Upper lobe of left lung (tissue), 6 donors: ENCODE results near the gene LMO7. TPM values are rescaled to one million over a fixed set of nuclear protein-coding genes. Genes with fewer than 3 reads are reported as not detected.
"Not testable (repeated sequence)": the region's sequence is repeated elsewhere in the genome, so short reads cannot be mapped to it uniquely, and the experiment has no call there.

Source experiments
- ATAC-seq, 2 donors: fragments of 200-7000 bp; cut with Tn5 transposase; one replicate each; pipeline ENCODE4 v1.9.1; 2022; ENCODE audit warnings: mild to moderate bottlenecking in 2 of 2, moderate library complexity in 2 of 2; ENCODE audit not compliant: low FRiP score in 2 of 2
- DNase-seq, 2 donors: peaks; one replicate each; pipeline ENCODE4 v3.0.0-alpha.2; 2019 to 2020
- H3K27ac ChIP-seq, 4 donors: fragments of 200-600 bp; sonication (generic); one replicate each; pipeline ENCODE4 v1.5.1; 2016 to 2019
- H3K27me3 ChIP-seq, 4 donors: fragments of 200-600 bp; sonication (generic); one replicate each; pipeline ENCODE4 v1.5.1; 2017 to 2019
- H3K36me3 ChIP-seq, 4 donors: fragments of 200-600 bp; sonication (generic); one replicate each; pipeline ENCODE4 v1.5.1; 2016 to 2019
- H3K4me1 ChIP-seq, 4 donors: fragments of 200-600 bp; sonication (generic); one replicate each; pipeline ENCODE4 v1.5.1; 2018 to 2019
- H3K4me3 ChIP-seq, 4 donors: fragments of 200-600 bp; sonication (generic); one replicate each; pipeline ENCODE4 v1.5.1; 2017 to 2019; ENCODE audit warnings: mild to moderate bottlenecking in 2 of 4, moderate library complexity in 1 of 4
- H3K9me3 ChIP-seq, 4 donors: fragments of 200-600 bp; sonication (generic); one replicate each; pipeline ENCODE4 v1.5.1; 2018 to 2019
- CTCF ChIP-seq, 6 experiments: fragments of 450-650 bp in 4 of 6; fragments of 200-600 bp in 2 of 6; sonication (generic) in 2 of 6; IDR thresholded peaks; one replicate each; pipeline ENCODE4 v1.5.1; 2016 to 2019; ENCODE audit warnings: antibody characterized with exemption in 6 of 6
- EP300 ChIP-seq, 4 donors: sonication (generic); formaldehyde crosslinking; IDR thresholded peaks; one replicate each; pipeline ENCODE4 v1.5.1; 2017; ENCODE audit warnings: antibody characterized with exemption in 4 of 4, control low read depth in 2 of 4
- POLR2A ChIP-seq, 4 donors: fragments of 450-650 bp; IDR thresholded peaks; one replicate each; pipeline ENCODE4 v1.5.1; 2016 to 2017; ENCODE audit warnings: antibody characterized with exemption in 4 of 4, mild to moderate bottlenecking in 2 of 4
- POLR2AphosphoS5 ChIP-seq, 2 donors: sonication (generic); formaldehyde crosslinking; IDR thresholded peaks; one replicate each; pipeline ENCODE4 v1.5.1; 2017; ENCODE audit warnings: antibody characterized with exemption in 2 of 2
- WGBS, 2 donors: methylation state at CpG; one replicate each; pipeline ENCODE4 v1.1.5; 2017 to 2018; 5-methylcytosine and 5-hydroxymethylcytosine counted together
- total RNA-seq, 6 donors: library from RNA; depleted of rRNA in 4 of 6; stranded (reverse); fragments of >200 nt in 4 of 6; gene quantifications; one replicate each; pipeline versions ENCODE4 v1.1.0 to v1.2.1, GENCODE V29; 2016 to 2021
- donor health status: DM: no; HTN: no; CAD: no; lungs with moderate emphysema.
- donor health status: DM: no; HTN: yes; CAD: no; lungs with severe emphysema.

LMO7 gene
- total RNA-seq, 6 donors from 2014 or later: 327 to 1,155 (median 811) TPM

GRCh38 chr13:75691183-75691582, 55.1 kb downstream of the LMO7 start:
- Histone ChIP-seq H3K27ac (peak overlapping the region in 1 of 4 donors; percentile 43), H3K27me3 (no peaks in the 10 kb centered on the region), H3K4me1 (peaks cover 6 to 14% (median 10%) of the 10 kb centered on the region in 4 donors), H3K4me3 (no peak overlapping the region), H3K9me3 (no peaks in the 10 kb centered on the region), H3K36me3 (no peaks in the 10 kb centered on the region)
- ATAC-seq (no peak), DNase-seq (no peak)
- TF ChIP-seq EP300 (IDR thresholded peaks at IDR 0.05) (no peak), POLR2AphosphoS5 (IDR thresholded peaks at IDR 0.05) (peak in 1 of 2 donors; percentile 20), POLR2A (IDR thresholded peaks at IDR 0.05) (no peak), CTCF (IDR thresholded peaks at IDR 0.05) (no peak)
- WGBS, 2 donors: 33 to 57% methylated on average over 1 of the region's 1 CpG

GRCh38 chr13:75693227-75693626, 57.1 kb downstream of the LMO7 start:
- DNase-seq (no peak), ATAC-seq (no peak)
- H3K4me3 ChIP-seq: no peak overlapping the region
- no peaks in the 10 kb centered on the region for H3K36me3 ChIP-seq
- H3K27me3 ChIP-seq: no peaks in the 10 kb centered on the region
- H3K9me3 ChIP-seq: no peaks in the 10 kb centered on the region
- peak overlapping the region in 1 of 4 donors; percentile 4 for H3K27ac ChIP-seq
- H3K4me1 ChIP-seq: peaks cover 6 to 19% (median 11%) of the 10 kb centered on the region in 4 donors
- WGBS, 2 donors: 87 to 98% methylated on average over 2 of the region's 2 CpGs
- TF ChIP-seq POLR2A (IDR thresholded peaks at IDR 0.05) (no peak), POLR2AphosphoS5 (IDR thresholded peaks at IDR 0.05) (no peak), CTCF (IDR thresholded peaks at IDR 0.05) (no peak), EP300 (IDR thresholded peaks at IDR 0.05) (no peak)

GRCh38 chr13:75694722-75695121, 58.6 kb downstream of the LMO7 start:
- no peaks in the 10 kb centered on the region for H3K27me3 ChIP-seq
- no peak overlapping the region for H3K4me3 ChIP-seq
- H3K27ac ChIP-seq: peak overlapping the region in 2 of 4 donors; percentile 2 to 45
- DNase-seq: peak in 1 of 2 donors; percentile 62
- no peak for TF ChIP-seq POLR2AphosphoS5 (IDR thresholded peaks at IDR 0.05)
- no peak for TF ChIP-seq CTCF (IDR thresholded peaks at IDR 0.05)
- peak in 1 of 4 donors; percentile 17 for TF ChIP-seq POLR2A (IDR thresholded peaks at IDR 0.05)
- no peaks in the 10 kb centered on the region for H3K9me3 ChIP-seq
- peak; percentile 54 to 71 for ATAC-seq
- WGBS, 2 donors: 71 to 77% methylated on average over 8 of the region's 8 CpGs
- H3K36me3 ChIP-seq: no peaks in the 10 kb centered on the region
- peaks cover 6 to 19% (median 11%) of the 10 kb centered on the region in 4 donors for H3K4me1 ChIP-seq

DNA sequence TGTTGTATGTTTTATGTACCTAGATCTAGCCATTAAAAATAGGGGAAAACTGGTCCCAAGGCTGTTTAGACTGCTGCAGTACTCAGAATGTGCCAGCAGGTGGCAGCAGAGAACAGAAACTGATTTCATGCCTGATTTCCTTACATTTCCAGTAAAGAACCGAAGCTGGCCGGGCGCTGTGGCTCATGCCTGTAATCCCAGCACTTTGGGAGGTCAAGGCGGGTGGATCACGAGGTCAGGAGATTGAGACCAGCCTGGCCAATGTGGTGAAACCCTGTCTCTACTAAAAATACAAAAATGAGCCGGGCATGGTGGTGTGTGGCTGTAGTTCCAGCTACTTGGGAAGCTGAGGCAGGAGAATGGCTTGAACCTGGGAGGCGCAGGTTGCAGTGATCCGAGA, 59.8 kb downstream of the LMO7 start:
- TF ChIP-seq CTCF (IDR thresholded peaks at IDR 0.05): peak; percentile 86 to 95 (median 94)
- H3K9me3 ChIP-seq: not testable (repeated sequence)
- ATAC-seq: peak; percentile 90 to 93

GRCh38 chr13:75699062-75699461, 62.9 kb downstream of the LMO7 start:
- no peak for DNase-seq
- H3K27me3 ChIP-seq: no peaks in the 10 kb centered on the region
- no peaks in the 10 kb centered on the region for H3K9me3 ChIP-seq
- ATAC-seq: no peak
- TF ChIP-seq POLR2AphosphoS5 (IDR thresholded peaks at IDR 0.05) (no peak), POLR2A (IDR thresholded peaks at IDR 0.05) (no peak), EP300 (IDR thresholded peaks at IDR 0.05) (no peak), CTCF (IDR thresholded peaks at IDR 0.05) (no peak)
- H3K27ac ChIP-seq: no peak overlapping the region
- peaks cover 6 to 19% (median 14%) of the 10 kb centered on the region in 4 donors for H3K4me1 ChIP-seq
- WGBS, 2 donors: 92 to 93% methylated on average over 1 of the region's 1 CpG
- no peaks in the 10 kb centered on the region for H3K36me3 ChIP-seq
- no peak overlapping the region for H3K4me3 ChIP-seq

More for the DNA sequence above, 59.8 kb downstream of the LMO7 start:
- H3K4me1 ChIP-seq: peaks cover 6 to 19% (median 11%) of the 10 kb centered on the region in 4 donors
- peak overlapping the region in 2 of 4 donors; percentile 6 to 67 for H3K27ac ChIP-seq
- DNase-seq: peak; percentile 26 to 80
- not testable (repeated sequence) for H3K36me3 ChIP-seq, H3K27me3 ChIP-seq
- H3K4me3 ChIP-seq: peak overlapping the region in 1 of 4 donors; percentile 17
- WGBS, 2 donors: 25% methylated on average over 8 of the region's 8 CpGs

- H3K36me3 ChIP-seq, H3K9me3 ChIP-seq, DNase-seq, H3K27me3 ChIP-seq, H3K4me3 ChIP-seq, H3K27ac ChIP-seq, ATAC-seq: not testable (repeated sequence)
- H3K4me1 ChIP-seq: peaks cover 6 to 19% (median 15%) of the 10 kb centered on the region in 4 donors
- 94 to 95% methylated on average over 7 of the region's 7 CpGs for WGBS, 2 donors
These were observed 63.6 kb downstream of the LMO7 start for GRCh38 chr13:75699717-75700116.
